Epithelial cell of prostate (primary cell): Measurements from ENCODE around the gene PTPRC.

ENCODE experiments used
- DNase-seq: peaks from one replicate; pipeline ENCODE4 v3.0.0-alpha.2; 2011; ENCODE audit warnings: low read depth, low spot score
- H3K27ac ChIP-seq: fragments of 450-650 bp; 2 replicates; pipeline ENCODE4 v1.5.1; 2017; ENCODE audit warnings: mild to moderate bottlenecking

The PTPRC gene

GRCh38 chr1:198780376-198780775 lies 141.5 kb downstream of the PTPRC start:
- DNase-seq: no peak
- no peak overlapping the region for H3K27ac ChIP-seq

DNA sequence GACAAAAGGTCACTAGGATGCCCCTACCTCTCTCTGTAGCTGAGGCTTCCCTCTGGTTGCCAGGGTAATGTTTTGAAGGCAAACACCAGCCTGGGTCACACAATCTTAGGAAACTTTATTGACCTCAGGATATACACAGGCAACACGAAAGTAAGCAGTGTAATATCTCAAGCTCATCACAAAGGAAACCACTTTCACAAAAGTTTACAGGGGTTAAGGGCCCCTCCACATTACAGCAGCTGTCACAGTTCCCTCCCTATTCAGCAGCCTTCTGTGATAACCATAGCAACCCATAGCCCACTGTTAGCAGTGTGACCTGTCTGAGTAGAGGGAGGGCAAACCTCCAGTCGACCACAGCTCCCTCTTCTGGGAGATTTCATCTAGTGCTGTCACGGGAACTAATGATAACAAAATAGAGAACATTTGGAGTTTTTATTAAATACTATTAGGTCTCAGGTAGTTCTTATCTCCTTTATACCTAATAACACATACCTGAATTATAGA lies 149.8 kb downstream of the PTPRC start:
- H3K27ac ChIP-seq: no peak overlapping the region
- no peak for DNase-seq

DNA sequence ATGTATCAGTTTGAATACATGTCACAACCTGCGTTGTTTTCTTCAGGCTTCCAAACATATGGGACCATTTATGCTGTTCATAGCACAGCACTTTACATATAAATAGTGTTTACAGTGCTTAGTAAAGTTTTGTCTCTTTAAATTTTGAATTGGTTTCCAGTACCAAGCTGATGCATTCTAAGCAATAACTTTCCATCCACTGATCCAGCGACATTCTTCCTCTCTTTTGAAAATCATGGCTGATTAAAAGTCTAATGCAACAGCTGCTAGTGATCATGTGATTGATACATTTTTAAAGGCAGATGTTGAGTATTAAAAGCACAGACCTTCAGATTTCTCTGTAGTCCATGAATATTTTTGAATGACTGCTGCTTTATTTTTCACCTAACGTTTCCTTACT lies 154.9 kb downstream of the PTPRC start:
- DNase-seq: no peak
- no peak overlapping the region for H3K27ac ChIP-seq

DNA sequence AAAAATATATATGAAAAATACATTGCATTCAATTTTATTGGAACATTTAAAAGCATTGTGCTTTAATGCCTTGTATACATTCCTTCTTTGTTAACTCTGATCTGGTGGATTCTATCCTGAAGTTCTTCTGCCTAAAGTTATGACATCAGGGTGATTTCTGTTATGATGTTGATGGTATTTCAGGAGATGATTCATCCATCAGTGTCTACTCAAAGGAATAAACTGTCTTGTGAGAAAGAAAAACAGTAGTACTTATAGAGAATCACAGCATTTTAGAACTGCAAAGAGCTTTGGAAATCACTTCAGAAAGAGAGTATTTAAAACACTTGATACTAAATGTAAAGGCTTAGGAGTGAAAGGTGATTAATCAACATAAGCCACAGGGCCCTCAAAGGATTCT lies 155.7 kb downstream of the PTPRC start:
- DNase-seq: no peak
- H3K27ac ChIP-seq: no peak overlapping the region

GRCh38 chr1:198797656-198798055 lies 158.8 kb downstream of the PTPRC start:
- no peak overlapping the region for H3K27ac ChIP-seq
- no peak for DNase-seq

DNA sequence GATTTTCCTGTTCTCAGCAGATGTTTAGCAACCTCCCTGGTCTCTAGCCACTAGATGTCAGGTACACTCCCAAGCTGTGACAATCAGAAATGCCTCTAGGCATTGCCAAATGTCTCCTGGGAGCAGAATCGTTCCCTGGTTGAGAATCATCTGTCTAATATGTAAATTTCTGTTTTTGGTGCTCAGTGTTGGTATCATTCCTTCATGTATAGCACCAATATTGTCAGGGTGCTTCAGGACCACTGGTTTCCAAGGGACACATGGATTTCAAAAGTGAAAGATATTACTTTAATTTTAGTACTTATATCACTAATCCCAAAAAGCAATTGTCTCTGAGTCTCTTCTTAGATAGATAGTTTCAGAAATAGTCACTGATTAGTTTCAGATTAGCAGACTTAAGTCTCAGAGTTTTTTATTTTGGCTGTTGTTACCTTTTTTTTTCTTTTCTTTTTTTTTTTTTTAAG lies 160.1 kb downstream of the PTPRC start:
- no peak for DNase-seq
- H3K27ac ChIP-seq: no peak overlapping the region

GRCh38 chr1:198805498-198806151 lies 166.8 kb downstream of the PTPRC start:
- H3K27ac ChIP-seq: no peak overlapping the region
- DNase-seq: no peak

DNA sequence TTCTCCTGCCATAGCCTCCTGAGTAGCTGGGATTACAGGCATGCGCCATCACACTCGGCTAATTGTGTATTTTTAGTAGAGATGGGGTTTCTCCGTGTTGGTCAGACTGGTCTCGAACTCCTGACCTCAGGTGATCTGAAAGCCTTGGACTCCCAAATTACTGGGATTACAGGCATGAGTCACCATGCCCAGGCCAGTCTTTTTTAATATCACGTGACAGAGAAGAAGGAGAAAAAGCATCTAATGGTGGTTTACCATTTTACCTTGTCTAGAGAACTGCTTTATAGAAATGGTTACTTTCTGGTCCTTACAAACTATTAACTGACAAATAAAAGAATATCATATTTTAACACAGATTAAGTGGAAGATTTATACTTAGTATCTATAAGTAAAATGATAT lies 168.0 kb downstream of the PTPRC start:
- DNase-seq: no peak
- H3K27ac ChIP-seq: no peak overlapping the region
